ENCODE data around the gene ATRIP.

DNA sequence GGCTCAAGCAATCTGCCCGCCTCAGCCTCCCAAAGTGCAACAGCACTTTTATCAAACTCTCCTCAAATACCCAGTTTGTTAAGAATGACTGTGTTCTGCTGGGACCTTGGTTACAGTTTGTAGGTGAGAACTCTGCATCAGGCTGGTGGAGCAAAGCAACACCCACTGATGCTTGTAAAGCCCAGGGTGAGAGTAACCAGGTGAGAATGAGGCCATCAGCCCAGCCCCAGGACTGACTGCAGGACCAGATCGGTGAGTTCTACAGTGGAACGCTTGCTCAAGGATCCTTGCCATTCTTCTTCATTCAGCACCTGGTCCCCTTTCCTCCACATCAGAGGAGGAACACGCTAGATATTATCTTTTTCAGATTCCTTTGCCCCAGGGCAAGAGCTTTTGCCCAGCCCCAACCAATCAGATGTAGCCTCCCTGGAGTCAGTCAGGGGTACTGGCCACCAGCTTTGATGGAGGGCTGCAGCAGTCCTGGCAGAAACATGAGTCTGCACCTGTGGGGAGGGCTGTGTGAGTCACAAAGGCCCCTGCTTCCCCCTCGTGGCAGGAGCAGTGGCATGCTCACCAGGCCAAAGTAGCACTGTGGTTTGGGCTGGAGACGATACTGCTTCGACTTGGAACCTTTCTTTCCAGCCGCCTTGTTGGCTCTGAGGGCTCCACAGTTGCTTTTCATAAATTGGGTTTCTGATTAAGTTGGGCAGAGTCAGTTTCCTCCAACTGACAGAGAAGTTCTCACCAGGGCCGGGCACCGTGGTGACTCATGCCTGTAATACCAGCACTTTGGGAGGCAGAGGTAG is 60.9 kb downstream of the ATRIP start:
- no peak for TF ChIP-seq ZNF274 (IDR thresholded peaks at IDR 0.05; ENCODE audit: low read length)
- no peak for TF ChIP-seq ZNF274 (tag by site-specific recombination; IDR thresholded peaks at IDR 0.05; ENCODE audit: borderline replicate concordance)
- TF ChIP-seq, protein P1, sequence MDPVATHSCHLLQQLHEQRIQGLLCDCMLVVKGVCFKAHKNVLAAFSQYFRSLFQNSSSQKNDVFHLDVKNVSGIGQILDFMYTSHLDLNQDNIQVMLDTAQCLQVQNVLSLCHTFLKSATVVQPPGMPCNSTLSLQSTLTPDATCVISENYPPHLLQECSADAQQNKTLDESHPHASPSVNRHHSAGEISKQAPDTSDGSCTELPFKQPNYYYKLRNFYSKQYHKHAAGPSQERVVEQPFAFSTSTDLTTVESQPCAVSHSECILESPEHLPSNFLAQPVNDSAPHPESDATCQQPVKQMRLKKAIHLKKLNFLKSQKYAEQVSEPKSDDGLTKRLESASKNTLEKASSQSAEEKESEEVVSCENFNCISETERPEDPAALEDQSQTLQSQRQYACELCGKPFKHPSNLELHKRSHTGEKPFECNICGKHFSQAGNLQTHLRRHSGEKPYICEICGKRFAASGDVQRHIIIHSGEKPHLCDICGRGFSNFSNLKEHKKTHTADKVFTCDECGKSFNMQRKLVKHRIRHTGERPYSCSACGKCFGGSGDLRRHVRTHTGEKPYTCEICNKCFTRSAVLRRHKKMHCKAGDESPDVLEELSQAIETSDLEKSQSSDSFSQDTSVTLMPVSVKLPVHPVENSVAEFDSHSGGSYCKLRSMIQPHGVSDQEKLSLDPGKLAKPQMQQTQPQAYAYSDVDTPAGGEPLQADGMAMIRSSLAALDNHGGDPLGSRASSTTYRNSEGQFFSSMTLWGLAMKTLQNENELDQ (tag by site-specific recombination; IDR thresholded peaks at IDR 0.05; ENCODE audit: low read depth): no peak
- no peak for TF ChIP-seq ZNF146 (tag by site-specific recombination; IDR thresholded peaks at IDR 0.05)
- TF ChIP-seq, protein P2, sequence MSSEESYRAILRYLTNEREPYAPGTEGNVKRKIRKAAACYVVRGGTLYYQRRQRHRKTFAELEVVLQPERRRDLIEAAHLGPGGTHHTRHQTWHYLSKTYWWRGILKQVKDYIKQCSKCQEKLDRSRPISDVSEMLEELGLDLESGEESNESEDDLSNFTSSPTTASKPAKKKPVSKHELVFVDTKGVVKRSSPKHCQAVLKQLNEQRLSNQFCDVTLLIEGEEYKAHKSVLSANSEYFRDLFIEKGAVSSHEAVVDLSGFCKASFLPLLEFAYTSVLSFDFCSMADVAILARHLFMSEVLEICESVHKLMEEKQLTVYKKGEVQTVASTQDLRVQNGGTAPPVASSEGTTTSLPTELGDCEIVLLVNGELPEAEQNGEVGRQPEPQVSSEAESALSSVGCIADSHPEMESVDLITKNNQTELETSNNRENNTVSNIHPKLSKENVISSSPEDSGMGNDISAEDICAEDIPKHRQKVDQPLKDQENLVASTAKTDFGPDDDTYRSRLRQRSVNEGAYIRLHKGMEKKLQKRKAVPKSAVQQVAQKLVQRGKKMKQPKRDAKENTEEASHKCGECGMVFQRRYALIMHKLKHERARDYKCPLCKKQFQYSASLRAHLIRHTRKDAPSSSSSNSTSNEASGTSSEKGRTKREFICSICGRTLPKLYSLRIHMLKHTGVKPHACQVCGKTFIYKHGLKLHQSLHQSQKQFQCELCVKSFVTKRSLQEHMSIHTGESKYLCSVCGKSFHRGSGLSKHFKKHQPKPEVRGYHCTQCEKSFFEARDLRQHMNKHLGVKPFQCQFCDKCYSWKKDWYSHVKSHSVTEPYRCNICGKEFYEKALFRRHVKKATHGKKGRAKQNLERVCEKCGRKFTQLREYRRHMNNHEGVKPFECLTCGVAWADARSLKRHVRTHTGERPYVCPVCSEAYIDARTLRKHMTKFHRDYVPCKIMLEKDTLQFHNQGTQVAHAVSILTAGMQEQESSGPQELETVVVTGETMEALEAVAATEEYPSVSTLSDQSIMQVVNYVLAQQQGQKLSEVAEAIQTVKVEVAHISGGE (tag by site-specific recombination; conservative IDR thresholded peaks at IDR 0.05; ENCODE audit: low read depth): no peak
- peak; percentile 47; the same call in 1 of the 2 replicates for TF ChIP-seq ZBTB17 (tag by site-specific recombination; IDR thresholded peaks at IDR 0.05)
- TF ChIP-seq, protein P3, sequence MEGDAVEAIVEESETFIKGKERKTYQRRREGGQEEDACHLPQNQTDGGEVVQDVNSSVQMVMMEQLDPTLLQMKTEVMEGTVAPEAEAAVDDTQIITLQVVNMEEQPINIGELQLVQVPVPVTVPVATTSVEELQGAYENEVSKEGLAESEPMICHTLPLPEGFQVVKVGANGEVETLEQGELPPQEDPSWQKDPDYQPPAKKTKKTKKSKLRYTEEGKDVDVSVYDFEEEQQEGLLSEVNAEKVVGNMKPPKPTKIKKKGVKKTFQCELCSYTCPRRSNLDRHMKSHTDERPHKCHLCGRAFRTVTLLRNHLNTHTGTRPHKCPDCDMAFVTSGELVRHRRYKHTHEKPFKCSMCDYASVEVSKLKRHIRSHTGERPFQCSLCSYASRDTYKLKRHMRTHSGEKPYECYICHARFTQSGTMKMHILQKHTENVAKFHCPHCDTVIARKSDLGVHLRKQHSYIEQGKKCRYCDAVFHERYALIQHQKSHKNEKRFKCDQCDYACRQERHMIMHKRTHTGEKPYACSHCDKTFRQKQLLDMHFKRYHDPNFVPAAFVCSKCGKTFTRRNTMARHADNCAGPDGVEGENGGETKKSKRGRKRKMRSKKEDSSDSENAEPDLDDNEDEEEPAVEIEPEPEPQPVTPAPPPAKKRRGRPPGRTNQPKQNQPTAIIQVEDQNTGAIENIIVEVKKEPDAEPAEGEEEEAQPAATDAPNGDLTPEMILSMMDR (tag by site-specific recombination; IDR thresholded peaks at IDR 0.05): peak; percentile 70
- TF ChIP-seq, protein P4, sequence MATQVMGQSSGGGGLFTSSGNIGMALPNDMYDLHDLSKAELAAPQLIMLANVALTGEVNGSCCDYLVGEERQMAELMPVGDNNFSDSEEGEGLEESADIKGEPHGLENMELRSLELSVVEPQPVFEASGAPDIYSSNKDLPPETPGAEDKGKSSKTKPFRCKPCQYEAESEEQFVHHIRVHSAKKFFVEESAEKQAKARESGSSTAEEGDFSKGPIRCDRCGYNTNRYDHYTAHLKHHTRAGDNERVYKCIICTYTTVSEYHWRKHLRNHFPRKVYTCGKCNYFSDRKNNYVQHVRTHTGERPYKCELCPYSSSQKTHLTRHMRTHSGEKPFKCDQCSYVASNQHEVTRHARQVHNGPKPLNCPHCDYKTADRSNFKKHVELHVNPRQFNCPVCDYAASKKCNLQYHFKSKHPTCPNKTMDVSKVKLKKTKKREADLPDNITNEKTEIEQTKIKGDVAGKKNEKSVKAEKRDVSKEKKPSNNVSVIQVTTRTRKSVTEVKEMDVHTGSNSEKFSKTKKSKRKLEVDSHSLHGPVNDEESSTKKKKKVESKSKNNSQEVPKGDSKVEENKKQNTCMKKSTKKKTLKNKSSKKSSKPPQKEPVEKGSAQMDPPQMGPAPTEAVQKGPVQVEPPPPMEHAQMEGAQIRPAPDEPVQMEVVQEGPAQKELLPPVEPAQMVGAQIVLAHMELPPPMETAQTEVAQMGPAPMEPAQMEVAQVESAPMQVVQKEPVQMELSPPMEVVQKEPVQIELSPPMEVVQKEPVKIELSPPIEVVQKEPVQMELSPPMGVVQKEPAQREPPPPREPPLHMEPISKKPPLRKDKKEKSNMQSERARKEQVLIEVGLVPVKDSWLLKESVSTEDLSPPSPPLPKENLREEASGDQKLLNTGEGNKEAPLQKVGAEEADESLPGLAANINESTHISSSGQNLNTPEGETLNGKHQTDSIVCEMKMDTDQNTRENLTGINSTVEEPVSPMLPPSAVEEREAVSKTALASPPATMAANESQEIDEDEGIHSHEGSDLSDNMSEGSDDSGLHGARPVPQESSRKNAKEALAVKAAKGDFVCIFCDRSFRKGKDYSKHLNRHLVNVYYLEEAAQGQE (tag by site-specific recombination; IDR thresholded peaks at IDR 0.05): no peak
- no peak for TF ChIP-seq ZNF423 (tag by site-specific recombination; IDR thresholded peaks at IDR 0.05)
- TF ChIP-seq ZNF24 (tag by site-specific recombination; IDR thresholded peaks at IDR 0.05): no peak
- no peak for TF ChIP-seq ZNF530 (tag by site-specific recombination; IDR thresholded peaks at IDR 0.05; ENCODE audit: low read depth)
